AML-193 (cell line): ENCODE data around the gene NSDHL.

ENCODE experiments used
- DNase-seq, 2 experiments: peaks; one replicate each; lab custom pipeline; 2025; lab: John Stamatoyannopoulos, UW

The NSDHL gene

DNA sequence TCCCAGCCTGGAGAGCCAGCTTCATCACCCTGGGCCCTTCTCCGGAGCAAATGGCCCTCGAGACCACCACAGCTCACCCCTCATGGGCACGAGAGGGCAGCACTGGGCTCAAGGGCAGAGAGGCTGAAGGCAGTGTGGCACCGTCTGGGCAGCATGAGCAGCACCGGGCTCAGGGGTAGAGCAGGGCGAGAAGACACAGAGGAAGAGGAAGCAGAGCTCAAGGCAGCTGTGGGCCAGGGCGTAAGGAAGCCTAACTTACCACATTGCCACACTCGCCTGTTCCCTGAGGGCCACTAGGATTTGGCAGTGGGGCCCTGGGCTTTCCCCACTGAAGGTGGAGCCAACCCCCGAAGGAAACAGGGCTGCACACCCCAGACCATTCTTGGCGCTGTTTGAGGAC lies 82.5 kb downstream of the NSDHL start:
- DNase-seq: peak; percentile 29 to 55

- no peak for DNase-seq
Measured at GRCh38 chrX:152913910-152914309, 83.0 kb downstream of the NSDHL start.

DNA sequence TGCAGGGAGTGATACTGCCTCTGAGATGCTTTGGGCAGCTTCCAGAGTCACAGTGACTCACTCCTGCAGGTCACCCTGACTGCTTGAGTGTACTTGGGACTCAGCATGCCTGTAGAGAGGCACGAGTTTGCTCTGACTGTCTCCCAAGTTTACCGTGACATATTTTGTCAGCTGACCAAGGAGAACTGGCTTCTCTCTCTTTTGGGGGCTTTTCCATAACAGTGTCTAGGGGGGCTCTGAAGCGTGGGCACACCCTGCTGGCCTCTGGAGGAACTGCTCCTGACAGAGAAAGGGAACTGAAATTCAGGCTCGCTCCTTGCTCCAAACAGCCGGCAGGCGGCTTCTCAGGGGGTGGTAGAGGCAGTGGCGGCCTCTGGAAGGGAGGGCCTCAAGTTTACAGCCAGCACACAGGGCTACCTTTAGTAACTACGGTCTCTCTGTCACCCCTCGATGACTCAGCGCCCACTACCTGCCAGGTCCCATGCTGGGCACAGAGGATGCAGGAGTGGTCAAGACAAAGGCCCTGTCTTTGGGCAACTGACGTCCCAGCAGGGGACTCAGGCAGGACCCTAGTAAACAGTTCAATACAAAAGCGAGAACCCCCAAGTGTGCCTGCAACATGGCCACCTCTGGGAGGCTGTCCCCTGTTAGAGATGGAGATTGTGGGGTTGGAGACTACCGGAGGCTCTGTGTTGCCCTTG lies 84.8 kb downstream of the NSDHL start:
- DNase-seq: peak in 1 of 2 experiments; percentile 30

- no peak for DNase-seq
Measured at GRCh38 chrX:152917656-152918579, 87.1 kb downstream of the NSDHL start.

DNA sequence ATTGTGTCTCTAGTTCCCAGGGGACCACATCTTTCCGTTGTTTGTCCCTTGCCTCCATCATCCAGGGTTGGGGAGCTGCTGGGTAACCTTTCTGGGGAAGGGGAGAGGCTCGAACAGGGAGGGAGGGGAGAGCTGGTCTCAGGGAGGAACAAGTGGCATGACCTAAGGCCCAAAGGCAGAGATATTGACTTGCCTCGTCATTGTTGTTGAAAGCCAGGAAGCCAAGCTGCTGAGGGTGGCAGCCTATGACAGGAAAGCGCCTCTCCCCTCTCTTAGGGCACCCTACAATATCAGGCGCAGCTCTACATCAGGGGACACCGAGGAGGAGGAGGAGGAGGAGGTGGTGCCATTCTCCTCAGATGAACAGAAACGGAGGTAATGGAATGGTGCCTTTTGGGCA lies 87.8 kb downstream of the NSDHL start:
- DNase-seq: no peak
